GM12865 (cell line): ENCODE results near the gene NHLRC2.
"Not testable (repeated sequence)": the region's sequence is repeated elsewhere in the genome, so short reads cannot be mapped to it uniquely, and the experiment has no call there.

Experiments
- DNase-seq: peaks from one replicate; pipeline ENCODE4 v3.0.0; 2010; ENCODE audit warnings: low read depth
- H3K4me3 ChIP-seq: 2 replicates; pipeline ENCODE4 v1.5.1; 2011; ENCODE audit warnings: mild to moderate bottlenecking, low read depth, low read length, control low read depth
- TF ChIP-seq, protein P1 (sequence below): IDR thresholded peaks from 2 replicates; pipeline ENCODE4 v1.5.1; 2011; ENCODE audit warnings: low read length, control low read depth, low read depth, inconsistent platforms; ENCODE audit not compliant: insufficient read depth; ENCODE audit errors: missing control alignments

Gene NHLRC2

DNA sequence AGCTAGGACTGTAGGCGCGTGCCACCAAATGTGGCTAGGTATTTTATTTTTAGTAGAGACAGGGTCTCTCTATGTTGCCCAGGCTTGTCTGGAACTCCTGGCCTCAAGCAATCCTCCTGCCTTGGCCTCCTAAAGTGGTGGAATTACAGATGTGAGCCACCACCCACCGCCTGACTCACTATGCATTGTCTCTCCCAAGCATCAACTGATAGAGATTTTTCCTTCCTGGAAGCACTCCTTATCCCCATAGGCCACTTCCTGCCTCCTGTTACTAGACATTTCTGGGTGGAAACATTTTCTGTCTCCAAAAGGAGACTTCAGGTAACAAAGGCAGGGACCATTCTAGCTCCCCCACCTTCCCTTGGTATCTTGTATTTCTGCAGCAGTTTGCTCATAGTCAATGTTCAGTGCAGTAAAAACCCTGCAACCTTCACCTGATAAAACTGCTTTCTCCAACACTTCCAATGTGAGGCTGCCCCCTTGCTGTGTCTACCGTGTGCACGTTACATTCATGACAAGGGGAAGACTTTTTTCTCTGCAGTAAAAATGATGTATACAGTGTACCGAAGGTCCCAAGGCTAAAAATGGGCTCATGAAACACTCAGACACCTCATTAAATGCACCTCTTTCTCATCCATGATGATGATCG lies 84.9 kb downstream of the NHLRC2 start:
- H3K4me3 ChIP-seq, result no peak overlapping the region
- TF ChIP-seq, protein P1, sequence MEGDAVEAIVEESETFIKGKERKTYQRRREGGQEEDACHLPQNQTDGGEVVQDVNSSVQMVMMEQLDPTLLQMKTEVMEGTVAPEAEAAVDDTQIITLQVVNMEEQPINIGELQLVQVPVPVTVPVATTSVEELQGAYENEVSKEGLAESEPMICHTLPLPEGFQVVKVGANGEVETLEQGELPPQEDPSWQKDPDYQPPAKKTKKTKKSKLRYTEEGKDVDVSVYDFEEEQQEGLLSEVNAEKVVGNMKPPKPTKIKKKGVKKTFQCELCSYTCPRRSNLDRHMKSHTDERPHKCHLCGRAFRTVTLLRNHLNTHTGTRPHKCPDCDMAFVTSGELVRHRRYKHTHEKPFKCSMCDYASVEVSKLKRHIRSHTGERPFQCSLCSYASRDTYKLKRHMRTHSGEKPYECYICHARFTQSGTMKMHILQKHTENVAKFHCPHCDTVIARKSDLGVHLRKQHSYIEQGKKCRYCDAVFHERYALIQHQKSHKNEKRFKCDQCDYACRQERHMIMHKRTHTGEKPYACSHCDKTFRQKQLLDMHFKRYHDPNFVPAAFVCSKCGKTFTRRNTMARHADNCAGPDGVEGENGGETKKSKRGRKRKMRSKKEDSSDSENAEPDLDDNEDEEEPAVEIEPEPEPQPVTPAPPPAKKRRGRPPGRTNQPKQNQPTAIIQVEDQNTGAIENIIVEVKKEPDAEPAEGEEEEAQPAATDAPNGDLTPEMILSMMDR, result no peak
- no peak for DNase-seq

DNA sequence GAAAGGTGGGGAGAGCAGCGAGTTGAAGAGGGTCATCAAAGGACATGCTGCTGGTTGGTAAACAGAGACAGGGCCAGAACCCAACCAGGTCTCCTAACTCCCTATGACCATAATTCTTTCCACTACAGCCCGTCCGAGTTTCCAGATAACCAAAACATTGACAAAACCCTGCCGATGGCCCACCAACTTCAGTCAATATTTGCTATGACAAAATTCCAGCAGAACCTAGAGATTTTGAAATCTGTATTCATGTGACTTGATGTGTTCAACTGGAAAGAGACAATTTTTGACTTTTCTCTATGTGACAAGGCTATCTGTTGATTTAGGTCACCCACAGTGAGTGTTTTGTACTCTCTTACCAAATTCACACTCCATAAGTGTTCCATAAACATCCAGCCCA lies 86.7 kb downstream of the NHLRC2 start:
- H3K4me3 ChIP-seq, result no peak overlapping the region
- TF ChIP-seq, protein P1, result no peak
- DNase-seq, result no peak

DNA sequence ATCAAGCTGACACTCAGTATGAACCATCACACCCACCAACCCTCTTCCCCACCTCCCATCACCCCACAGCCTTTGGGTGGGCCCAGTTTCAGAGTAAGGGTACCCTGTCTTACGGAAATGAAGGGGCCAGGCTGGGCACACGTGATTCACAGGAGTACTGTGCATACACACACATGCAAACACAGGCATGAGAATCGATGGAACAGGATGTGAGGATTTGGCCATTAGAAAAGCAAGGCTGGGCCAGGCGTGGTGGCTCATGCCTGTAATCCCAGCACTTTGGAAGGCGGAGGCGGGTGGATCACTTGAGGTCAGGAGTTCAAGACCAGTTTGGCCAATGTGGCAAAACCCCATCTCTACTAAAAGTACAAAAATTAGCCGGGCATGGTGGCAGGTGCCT lies 88.7 kb downstream of the NHLRC2 start:
- not testable (repeated sequence) for DNase-seq, H3K4me3 ChIP-seq

DNA sequence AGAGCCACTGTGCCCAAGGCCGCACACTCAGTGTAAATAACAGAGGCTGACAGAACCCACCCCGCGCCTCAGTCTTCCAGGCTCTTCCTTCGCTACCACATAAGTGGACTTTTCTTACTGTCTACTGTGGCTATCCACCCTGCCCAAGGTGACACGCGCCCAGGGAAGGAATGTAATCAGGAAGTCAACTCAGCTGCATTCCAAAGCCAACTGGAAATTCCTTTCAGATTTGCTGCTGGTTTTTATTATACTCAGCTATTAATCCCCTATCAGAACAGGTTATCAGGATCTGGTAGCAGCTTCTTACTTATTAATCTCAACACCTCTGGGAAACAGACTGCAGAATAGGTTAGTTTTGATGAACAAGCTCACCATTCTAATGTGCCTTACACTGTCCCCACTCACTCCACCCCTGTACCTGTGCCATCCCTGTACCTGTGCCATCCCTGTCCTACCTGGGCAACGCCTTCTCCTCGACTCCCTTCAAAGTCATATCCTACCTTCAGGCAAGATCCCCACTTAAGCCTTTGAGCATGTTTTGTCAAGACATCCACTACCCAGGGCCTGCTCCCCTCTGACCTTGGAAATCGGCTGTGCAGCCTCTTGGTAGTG lies 90.7 kb downstream of the NHLRC2 start:
- no peak for DNase-seq
- no peak overlapping the region for H3K4me3 ChIP-seq
- TF ChIP-seq, protein P1, result no peak

DNA sequence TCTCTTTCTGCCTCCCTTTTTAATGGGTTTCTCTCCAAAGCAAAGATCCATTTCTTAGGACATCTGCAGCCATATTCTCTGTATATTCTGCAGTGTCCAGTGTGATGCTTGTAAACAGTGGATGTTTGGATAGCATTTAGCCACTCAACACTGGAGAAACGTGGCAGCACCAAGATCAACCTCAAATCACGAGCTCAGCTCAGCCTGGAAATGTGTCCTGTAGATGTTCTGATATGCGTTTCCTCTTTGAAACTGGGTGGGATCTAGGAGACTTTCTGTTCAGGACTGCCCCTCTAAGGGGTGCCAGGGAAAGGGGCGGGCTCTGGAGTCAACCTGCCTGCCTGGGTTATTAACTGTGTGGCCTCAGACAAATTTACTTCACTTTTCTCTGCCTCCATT lies 91.2 kb downstream of the NHLRC2 start:
- no peak for DNase-seq
- no peak overlapping the region for H3K4me3 ChIP-seq
- TF ChIP-seq, protein P1, result no peak

DNA sequence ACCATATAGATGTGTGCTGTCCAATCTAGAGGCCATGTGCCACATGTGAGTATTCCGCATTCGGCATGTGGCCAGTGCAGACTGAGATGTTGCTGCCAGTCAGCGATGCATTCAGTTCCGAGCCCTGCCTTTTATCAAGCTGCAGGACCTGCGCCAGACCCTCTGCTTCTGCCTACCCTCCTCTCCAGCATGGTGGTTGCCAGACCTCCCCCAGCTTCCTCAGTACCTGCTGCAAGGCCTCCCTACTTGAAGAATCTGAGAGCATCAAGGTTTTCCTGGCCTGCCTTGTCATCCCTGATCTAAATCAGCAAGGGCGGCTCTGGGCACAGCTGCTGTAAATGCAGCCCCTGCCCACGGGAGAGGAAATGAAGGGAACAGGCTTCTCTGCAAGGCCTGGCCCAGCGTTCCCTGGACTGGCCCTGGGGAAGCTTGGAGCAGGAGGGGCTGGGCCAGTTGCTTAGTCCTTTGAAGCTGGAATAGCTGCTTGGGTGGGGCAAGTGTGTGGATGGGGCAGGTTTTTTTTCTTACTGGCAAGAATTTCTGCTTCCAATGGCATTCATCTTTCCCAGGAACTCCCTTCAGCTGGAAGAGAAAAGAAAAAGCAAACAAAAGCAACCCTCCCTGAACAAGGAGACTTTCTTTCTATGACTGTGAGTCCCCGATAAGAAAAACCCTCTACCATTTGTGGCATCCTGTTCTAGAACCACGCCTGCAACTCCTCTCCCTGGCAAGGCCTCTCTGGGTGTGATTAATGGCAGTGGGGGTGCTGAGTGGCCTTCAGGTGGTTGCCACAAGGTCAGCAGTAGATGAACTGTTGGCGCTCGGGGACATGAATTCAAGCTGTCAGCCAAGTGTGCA lies 93.0 kb downstream of the NHLRC2 start:
- TF ChIP-seq, protein P1, result no peak
- no peak overlapping the region for H3K4me3 ChIP-seq
- DNase-seq, result peak; percentile 46

DNA sequence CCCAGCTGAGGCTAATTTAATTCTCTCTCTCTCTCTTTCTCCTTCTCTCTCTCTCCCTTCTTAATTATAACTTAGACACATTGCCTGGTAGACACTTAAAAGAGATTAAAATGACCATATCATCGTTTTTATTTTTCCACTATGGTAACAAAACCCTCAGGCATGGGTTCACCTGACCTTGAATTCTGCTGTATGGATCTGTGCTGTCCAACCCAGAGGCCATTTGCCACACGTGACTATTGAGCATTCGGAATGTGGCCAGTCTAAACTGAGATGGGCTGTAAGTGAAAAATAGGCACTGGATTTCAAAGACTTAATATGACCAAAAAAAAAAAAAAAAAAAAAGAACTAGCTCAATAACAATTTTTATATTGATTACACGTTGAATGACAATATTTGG lies 93.6 kb downstream of the NHLRC2 start:
- no peak for DNase-seq
- no peak overlapping the region for H3K4me3 ChIP-seq
- TF ChIP-seq, protein P1, result no peak
